ENCODE results near the gene TMEM86B.

TMEM86B gene

DNA sequence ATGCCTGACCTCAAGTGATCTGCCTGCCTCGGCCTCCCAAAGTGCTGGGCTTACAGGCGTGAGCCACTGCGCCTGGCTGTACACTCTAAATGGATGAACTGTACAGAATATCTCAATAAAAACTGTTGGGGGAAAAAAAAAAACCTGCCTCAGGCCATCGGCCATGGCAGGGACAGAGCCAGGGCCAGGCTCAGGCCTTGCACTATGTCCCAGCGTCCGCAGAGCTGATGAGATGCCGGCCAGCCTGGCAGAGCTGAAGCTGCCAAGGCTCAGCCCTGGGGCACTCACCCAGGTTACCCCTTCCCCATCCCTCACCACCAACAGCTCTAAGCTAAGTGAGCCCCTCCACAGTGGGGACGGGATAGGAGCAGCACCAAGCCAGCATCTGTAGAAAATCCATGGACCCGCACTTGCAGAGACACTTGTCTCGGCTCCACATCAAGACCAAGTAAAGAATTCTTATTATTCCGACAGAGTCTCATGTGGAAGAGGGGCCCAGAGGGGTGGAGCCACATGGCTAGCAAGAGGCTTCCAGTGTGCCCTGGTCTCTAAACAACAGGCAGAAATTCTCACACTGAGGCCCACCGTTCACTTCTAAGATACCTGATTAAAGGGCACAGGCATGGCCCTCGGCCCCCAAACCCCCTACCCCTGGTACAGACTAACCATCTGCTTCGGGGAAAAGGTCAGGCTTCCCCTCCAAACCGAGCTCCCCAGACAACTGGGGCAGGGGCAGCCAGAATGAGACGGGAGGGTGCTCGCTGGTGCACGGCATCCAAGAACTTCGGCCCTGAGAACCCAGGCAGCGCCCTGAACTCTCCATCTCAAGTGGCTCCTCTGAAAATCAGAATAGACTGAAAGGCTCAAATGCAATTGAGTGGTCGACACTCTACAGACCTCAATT is 24.4 kb upstream of the TMEM86B start:
- no peak for TF ChIP-seq ZNF274 (IDR thresholded peaks at IDR 0.05; ENCODE audit: low read depth, low read length)
- peak overlapping the region; percentile 92; the same call in 1 of the 2 replicates for H3K4me3 ChIP-seq (ENCODE audit: low read length)

DNA sequence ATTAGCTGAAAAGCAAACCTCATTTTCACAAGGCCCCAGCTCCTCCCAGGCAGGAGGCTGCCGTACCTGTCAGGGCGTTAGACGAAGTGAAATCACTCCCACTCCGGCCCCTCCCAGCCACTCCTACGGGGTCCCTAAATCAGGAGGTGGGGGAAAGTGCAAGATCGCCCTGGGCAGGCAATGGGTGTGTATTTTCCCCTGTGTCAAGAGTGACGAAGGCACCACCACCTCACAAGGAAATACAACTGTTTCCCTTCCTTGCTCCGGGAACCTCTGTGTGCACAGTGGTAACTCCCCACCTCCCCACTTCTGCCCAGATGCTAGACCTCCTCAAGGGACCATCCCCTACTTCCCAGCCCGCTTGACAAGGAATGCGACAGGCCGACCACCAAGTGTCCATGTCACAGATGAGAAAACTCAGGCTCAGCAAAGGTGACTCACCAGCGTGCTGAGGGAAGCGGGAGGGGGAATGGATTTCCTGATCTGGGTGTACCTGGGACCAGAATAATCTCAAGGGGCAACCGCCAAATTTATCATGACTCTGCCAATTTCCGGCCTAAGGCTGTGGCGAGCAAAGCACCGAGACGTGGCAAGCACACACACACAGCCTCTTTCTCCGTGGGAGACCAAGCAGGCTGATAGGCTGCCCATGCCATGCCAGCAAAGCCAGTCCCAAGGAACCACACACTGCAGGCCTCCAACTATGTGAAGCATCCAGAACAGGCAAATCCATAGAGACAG is 22.9 kb upstream of the TMEM86B start:
- peak overlapping the region; percentile 30; the same call in 1 of the 2 replicates for H3K4me3 ChIP-seq (ENCODE audit: low read length)
- TF ChIP-seq ZNF274 (IDR thresholded peaks at IDR 0.05; ENCODE audit: low read depth, low read length): no peak

DNA sequence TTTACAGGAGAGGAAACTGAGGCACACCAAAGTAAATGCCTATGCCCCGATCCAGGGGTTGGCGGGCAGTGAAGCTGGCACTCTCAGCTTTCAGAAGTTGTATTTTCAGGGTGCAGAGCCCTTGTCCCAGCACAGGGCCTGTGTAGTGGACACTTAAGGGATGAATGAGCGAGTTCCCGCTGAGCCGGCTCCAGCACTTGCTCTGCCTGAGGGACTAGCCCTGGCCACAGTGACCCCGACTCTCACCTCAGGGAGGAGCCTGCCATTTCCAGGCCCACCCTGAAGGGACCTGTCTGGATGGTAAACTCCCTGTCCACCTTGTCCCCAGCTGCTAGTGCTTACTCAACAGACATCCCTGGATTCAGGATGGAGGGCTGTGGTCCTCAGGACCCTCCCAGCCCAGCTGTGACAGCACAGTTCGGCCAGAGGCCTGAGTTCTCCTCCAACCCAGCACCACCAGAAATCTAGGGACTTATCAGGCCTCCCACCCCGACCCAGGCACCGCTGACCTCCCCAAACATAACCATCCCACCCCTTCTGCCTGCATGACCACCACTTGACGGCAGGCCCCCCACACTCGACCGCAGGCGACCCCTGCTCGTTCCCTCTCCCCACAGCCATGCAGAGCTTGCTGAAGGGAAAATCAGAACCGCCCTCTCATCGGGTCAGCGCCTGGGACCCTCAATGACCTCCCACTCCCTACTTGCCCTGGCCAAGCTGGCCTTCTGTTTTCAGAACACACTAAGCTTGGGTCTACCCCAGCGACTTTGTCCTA is 21.9 kb upstream of the TMEM86B start:
- no peak overlapping the region for H3K4me3 ChIP-seq (ENCODE audit: low read length)
- TF ChIP-seq ZNF274 (IDR thresholded peaks at IDR 0.05; ENCODE audit: low read depth, low read length): no peak

DNA sequence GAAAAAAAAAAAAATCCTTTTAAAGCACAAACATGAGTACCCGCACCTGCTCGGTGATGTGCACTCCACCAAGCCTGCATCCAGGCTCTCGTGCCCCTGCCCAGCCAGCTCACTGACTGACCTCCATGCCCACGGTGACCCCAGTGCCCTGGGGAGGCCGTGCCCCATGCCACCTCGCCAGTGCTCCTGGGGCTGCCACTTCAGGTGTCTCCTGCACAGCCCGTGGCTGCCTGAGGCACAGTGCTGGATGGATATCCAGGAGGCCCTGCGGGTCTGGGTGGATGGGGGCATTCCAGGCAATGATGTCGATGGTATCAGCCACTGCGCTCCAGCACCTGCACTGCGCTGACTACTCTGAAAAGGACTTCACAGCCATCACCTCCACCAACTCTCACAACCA is 21.3 kb upstream of the TMEM86B start:
- no peak overlapping the region for H3K4me3 ChIP-seq (ENCODE audit: low read length)
- TF ChIP-seq ZNF274 (IDR thresholded peaks at IDR 0.05; ENCODE audit: low read depth, low read length): no peak

DNA sequence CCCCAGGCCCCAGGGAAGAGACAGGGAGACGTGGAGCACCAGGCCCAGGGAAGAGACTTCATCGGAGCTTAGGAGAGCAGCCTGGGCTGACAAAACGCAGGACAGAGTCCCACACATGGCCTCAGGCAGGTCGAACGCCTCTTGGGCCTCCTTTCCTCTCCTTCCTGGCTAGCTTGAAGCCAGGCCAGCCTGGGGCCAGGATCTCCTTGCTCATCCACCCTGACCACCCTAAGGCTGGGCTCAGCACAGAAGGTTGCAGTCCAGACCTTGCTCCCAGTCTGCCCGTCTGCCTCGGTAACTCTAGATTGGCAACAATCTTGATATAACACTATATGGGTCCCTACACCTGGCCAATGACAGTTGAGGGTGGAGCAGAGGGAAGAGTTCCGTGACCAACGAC is 20.1 kb upstream of the TMEM86B start:
- no peak overlapping the region for H3K4me3 ChIP-seq (ENCODE audit: low read length)
- TF ChIP-seq ZNF274 (IDR thresholded peaks at IDR 0.05; ENCODE audit: low read depth, low read length): no peak

DNA sequence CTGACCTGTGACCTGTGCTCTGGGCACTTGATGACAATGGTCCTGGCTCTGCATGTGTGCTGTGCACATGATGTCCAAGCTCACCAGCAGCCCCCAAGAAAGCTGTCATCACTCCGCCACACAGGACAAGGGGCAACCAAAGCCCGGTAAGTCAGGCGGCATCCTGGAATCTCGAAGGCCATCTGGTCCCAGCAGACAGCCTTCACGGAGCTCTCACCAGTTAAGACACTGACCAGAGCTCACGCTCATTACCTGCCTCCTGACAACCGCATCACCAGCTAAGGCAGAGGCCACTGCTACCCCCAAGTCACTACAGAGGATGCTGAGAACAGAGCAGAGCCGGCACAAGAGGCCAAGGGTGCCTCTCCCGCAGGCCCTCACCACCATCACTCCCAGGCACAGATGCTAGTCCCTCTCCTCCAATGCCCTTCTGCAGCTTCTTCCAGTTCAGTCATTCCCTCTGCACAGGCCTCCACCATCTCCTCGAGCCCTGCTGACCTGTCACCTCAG is 19.7 kb upstream of the TMEM86B start:
- no peak overlapping the region for H3K4me3 ChIP-seq (ENCODE audit: low read length)
- no peak for TF ChIP-seq ZNF274 (IDR thresholded peaks at IDR 0.05; ENCODE audit: low read depth, low read length)

DNA sequence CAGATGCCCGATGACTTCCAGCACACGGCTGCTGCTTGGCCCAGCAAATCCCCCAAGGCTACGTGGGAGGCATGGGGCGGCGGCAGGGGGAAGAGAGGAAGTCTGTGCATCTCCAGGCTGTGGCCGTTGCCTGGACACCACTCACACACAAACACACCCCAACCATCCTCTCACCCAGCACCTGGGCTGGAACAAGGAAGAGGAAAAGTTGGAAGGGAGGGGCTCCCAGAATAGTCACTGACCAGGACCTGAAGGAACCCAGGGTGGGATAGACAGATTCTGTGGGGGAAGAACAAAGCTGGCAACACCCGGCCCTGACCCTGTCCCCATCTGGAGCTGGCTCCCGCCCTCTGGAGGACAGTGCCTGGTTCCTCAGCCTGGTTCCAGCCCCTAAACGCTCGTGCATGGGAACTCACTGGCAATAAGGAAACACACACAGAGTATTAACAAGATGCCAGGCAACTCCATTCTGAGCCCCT is 19.1 kb upstream of the TMEM86B start:
- no peak for TF ChIP-seq ZNF274 (IDR thresholded peaks at IDR 0.05; ENCODE audit: low read depth, low read length)

DNA sequence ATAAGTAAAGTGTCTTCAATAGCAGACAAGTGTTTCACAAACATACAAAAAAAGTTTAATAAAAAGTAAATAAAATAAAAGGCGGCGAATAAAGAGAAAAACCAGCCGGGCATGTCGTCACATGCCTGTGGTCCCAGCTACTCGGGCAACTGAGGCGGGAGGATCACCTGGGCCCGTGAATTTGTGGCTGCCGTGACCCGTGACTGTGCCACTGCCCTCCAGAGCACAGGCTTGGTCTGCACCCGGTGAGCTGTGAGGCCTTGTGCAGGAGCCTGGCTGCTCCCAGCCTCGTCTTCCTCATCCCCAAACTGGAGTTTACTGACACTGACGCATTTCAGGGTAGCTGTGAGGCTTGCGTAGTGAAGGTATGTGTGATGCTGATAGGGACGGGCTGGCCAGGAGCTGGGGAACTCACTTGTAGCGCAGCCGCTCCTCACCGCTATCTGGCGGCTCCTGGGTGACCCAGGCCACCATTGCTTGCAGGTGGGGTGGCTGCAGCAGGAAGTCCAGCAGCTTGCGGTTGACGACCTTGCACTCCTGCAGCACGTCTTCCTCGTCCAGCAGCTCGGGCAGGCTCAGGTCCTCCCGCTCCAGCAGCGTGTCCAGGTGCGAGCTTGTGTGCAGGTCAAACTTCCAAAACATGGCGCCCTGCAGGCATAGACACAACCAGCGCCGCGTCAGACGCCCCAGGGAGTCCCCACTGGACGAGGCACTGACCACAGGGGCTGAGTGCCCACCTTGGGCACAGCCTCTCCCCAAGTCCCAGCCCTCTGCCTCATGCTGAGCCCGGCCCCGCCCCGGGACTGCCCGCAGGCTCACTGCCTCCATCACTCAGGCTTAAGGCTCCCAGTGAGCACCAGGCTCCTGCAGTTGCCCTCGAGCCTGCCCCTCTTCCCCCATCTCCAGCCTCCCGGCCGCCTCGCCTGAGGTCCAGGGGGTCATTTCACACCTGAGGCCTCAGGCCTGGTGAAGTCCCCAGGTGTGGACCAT is 18.2 kb upstream of the TMEM86B start:
- no peak for TF ChIP-seq ZNF274 (IDR thresholded peaks at IDR 0.05; ENCODE audit: low read depth, low read length)
- no peak overlapping the region for H3K4me3 ChIP-seq (ENCODE audit: low read length)

More for the DNA sequence above, 19.1 kb upstream of the TMEM86B start:
- no peak overlapping the region for H3K4me3 ChIP-seq (ENCODE audit: low read length)

DNA sequence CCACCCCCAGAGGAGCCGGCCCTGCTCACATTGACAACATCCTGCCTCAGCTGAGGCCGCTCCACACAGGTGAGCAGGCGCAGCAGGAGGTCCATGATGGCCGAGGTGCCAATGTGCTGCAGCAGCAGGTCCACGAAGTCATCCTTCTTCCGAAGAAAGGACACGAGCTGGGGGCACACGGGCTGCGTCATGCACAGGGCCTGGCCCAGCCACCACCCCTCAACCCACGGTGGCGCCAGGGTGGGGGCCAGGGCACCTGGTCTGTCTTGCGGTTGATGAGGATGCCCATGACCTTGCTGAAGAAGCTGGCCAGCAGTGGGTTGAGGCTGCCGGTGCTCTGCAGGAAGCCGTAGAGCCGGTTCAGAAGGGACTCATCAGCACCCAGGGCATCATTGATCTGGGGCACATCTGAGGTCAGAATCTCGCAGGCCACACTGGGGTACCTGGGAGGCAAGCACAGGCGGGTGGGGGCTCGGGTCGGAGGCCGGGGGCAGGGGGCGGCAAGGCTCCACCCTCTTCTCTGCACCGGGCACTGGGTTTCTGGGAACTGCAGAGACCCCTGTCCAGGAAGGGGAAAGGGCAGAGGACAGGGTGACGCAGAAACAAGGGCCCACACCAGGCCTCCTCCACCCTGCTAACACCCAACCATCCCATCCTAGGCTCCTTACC is 16.8 kb upstream of the TMEM86B start:
- no peak overlapping the region for H3K4me3 ChIP-seq (ENCODE audit: low read length)
- no peak for TF ChIP-seq ZNF274 (IDR thresholded peaks at IDR 0.05; ENCODE audit: low read depth, low read length)

DNA sequence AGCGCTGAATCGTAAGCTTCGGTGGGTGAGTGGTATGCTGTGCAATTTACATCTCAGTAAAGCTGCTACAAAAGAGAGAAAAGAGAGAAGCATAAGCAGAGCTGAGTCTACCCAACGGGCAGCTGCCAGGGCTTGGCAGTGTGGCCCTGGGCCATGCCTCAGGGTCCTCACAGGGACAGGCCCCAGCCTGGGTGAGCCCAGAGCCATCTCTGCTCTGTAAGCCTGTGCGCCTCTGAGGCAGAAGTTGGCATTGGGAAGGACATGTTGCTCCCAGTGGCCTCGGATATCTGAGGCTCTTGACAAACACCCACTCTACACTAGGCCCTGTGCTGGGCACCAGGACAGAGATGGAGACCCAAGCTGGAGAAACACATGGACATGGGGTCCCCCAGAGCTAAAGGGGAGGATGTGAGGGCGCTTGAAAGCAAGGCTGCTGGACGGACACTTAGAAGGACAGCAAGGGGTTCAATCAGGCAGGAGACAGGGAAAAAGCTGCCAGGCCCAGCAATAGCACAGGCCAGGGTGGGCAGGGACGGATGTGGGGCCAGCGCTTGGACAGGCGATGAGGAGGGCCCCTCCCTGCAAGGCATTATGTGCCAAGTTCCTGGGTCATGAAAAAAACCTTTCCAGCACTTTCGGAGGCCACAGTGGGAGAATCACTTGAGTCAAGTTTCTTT is 15.6 kb upstream of the TMEM86B start:
- H3K4me3 ChIP-seq (ENCODE audit: low read length): no peak overlapping the region

DNA sequence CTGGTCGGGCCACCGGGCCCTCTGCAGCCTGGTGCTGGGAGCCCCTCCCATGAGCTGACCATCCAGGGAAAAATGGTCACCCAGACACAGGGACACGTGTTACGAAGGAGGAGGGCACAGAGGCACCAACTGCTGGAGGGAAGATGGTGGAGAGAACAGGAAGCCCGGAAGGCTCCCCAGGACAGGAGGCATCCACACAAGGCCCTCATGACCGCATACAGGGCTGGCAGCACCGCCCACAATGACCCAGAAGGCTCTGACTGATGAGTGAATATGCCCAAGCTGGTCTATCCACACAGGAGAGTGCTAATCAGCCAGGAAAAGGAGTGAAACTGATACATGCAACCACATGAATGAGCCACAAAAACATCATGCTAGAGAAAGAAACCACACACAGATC is 14.0 kb upstream of the TMEM86B start:
- no peak overlapping the region for H3K4me3 ChIP-seq (ENCODE audit: low read length)
- no peak for TF ChIP-seq ZNF274 (IDR thresholded peaks at IDR 0.05; ENCODE audit: low read depth, low read length)

More for the DNA sequence above, 15.6 kb upstream of the TMEM86B start:
- no peak for TF ChIP-seq ZNF274 (IDR thresholded peaks at IDR 0.05; ENCODE audit: low read depth, low read length)

Measured in GM08714 (cell line).